GM13976 (cell line): ENCODE results near the gene GADD45A.

Source experiments
- DNase-seq: peaks from one replicate; pipeline ENCODE4 v3.0.0; 2012; ENCODE audit warnings: low spot score
- CTCF ChIP-seq: IDR thresholded peaks from 2 replicates; pipeline ENCODE4 v1.5.1; 2012; ENCODE audit warnings: borderline replicate concordance, mild to moderate bottlenecking; ENCODE audit not compliant: insufficient read depth; ENCODE audit errors: extremely low read depth, missing control alignments, control extremely low read depth
- in situ Hi-C: fragments of 300-500 bp; cut with MboI; formaldehyde crosslinking; loops from one replicate; pipeline ENCODE4 v1.12.0; 2022; ENCODE audit warnings: low sequenced_read_pairs, mixed read lengths, inconsistent platforms; ENCODE audit not compliant: unreplicated experiment

GADD45A gene

GRCh38 chr1:67683316-67683715 lies 1.7 kb upstream of the GADD45A start:
- no peak for DNase-seq
- no peak for TF ChIP-seq CTCF
- in situ Hi-C loops: no loop called here

DNA sequence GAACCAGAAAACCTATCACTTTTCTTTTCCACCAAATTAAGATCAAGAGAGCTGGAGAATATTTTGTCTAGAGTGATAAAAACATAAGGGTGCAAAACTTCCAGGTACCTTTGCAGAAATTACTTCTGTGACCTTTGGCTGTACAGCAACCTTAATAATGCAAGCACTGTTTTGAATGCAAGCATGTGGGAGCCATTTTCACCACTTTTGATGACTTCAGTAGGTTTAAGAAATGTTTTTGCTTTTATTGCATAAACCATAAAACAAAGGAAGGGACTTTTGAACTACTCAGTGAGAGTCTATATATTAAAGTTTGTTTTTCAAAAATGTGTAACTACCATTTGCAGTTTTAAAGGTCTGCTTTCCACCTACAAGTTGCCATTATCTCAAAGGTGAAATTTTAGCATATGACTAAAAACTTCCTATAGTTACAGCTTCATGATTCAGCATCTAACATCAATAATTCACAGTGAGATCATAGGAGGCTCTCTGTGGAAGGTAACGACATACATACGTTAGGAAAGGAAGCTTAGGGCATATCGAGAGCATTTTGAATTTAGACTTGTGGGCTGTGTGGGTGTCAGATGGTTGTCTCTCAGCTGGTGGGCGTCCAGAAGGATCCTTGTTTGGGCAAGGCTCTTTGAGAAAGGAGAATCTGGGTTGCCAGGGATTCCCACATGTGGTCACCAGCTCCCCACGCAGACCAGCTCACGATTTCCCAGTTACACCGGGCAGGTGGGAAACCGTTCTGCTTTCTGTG lies 1.1 kb upstream of the GADD45A start:
- no peak for TF ChIP-seq CTCF
- in situ Hi-C loops: no loop called here
- peak; percentile 35 for DNase-seq

DNA sequence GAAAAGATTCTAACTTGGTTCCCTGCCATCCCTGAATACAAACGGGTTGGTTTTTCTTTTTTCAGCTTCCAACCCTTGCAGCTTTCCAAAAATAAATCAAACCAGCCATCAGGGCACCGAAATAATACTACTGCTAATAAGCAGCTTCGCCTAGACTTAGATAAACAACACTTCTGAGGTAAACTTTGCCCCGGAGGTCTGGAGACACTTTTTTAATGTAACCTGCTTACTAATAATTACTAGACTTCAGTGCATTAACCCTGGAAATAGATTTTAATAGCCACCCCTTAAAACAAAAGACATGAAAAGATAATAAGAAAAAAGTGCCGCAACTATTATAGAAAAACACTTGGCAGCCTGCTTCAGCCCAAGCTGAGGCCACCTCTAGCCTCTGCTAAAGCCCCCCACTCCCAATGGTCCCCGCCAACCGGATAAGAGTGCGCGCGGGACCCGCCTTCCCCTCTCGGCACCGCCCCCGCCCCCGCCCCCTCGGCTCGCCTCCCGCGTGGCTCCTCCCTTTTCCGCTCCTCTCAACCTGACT lies 405 bp upstream of the GADD45A start:
- in situ Hi-C loops: no loop called here
- TF ChIP-seq CTCF: no peak
- no peak for DNase-seq

DNA sequence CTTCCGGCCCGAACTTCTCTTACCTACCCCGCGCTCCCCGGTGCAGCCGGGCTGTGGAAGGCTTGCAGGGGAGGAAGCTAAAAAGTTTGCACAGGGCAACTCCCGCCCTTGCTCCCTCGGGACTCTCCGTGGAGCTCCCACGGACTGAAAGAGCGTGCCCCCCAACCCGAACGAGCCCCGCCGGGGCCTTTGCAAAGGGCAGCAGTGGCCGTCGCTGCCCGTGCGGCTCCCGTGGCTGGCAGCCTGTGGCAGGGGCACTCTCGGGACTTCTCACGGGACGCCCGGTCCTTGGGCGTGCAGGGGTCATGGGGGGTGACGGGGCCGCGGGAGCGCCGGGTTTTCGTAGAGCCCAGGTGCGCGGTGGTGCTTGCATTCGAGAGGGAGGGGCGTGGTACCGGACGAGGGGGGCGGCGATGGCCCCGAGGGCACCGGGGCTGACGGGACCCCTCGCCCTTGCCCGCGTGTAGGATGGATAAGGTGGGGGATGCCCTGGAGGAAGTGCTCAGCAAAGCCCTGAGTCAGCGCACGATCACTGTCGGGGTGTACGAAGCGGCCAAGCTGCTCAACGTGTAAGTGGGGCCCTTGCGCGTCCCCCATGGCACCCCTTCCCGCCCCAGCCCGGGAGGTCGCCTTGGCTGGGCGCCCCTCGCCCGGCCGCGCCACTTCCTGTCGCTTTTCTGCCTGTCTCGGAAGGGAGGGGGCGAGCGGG lies 711 bp downstream of the GADD45A start:
- DNase-seq: peak; percentile 55
- in situ Hi-C loops: no loop called here
- no peak for TF ChIP-seq CTCF

- in situ Hi-C loops: no loop called here
- TF ChIP-seq CTCF: no peak
- DNase-seq: peak; percentile 58
Measured at GRCh38 chr1:67686267-67687197, 1.5 kb downstream of the GADD45A start.

DNA sequence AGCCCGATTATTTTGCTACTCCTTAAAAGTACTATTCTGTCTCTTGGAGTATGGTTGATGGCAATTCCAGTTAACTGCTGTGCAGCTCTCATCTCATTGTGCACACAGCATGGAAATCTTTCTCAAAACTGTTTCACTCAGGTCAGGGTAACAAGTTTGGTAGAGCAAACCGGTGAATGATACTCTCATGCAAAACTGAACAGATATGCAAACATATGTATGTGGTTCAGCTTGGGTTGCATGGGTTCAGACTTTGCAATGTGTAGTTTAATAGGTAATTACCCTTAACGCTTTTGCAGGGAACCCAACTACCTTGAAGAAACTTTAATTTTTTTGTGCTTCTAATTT lies 2.2 kb downstream of the GADD45A start:
- no peak for TF ChIP-seq CTCF
- DNase-seq: no peak
- in situ Hi-C loops: no loop called here
